Measurements from ENCODE around the gene CHKA.

GRCh38 chr11:68166969-68167368 lies 45.8 kb upstream of the CHKA start:
- TF ChIP-seq EZH2 (IDR thresholded peaks at IDR 0.05; ENCODE audit: insufficient read depth, poor library complexity, severe bottlenecking) (no peak), EZH2phosphoT487 (IDR thresholded peaks at IDR 0.05; ENCODE audit: insufficient read depth, low read depth) (no peak)
